MM.1S (cell line): Measurements from ENCODE around the gene CCND1.

Experiments used
- CTCF ChIP-seq: fragments of 300-600 bp; sonication (generic); IDR thresholded peaks from 2 replicates; pipeline ENCODE4 v1.5.1; 2016; ENCODE audit warnings: antibody characterized with exemption, low read length, mixed read lengths
- EZH2 ChIP-seq: fragments of 300-600 bp; sonication (generic); optimal IDR thresholded peaks from 2 replicates; pipeline ENCODE3; 2017; ENCODE audit warnings: low read depth, mild to moderate bottlenecking, antibody characterized with exemption, low read length, mixed read lengths
- EZH2phosphoT487 ChIP-seq: fragments of 300-600 bp; sonication (generic); IDR thresholded peaks from 2 replicates; pipeline ENCODE4 v1.6.1; 2018; ENCODE audit warnings: antibody characterized with exemption, low read length

- TF ChIP-seq CTCF (no peak), EZH2 (no peak), EZH2phosphoT487 (no peak)
These were observed 12.0 kb downstream of the CCND1 start for GRCh38 chr11:69652999-69653398.
